OCI-LY7 (cell line): Measurements from ENCODE around the gene GATAD2B.

Source experiments
- EZH2phosphoT487 ChIP-seq: fragments of 200-600 bp; sonication (generic); IDR thresholded peaks from 2 replicates; pipeline ENCODE4 v1.6.1; 2018; ENCODE audit warnings: low read depth, borderline replicate concordance, mild to moderate bottlenecking, mixed run types, antibody characterized with exemption, low read length, moderate library complexity, mixed read lengths
- TF ChIP-seq, protein P1 (sequence below): fragments of 200-600 bp; sonication (generic); conservative IDR thresholded peaks from 2 replicates; pipeline ENCODE4 v1.5.1; 2014; ENCODE audit warnings: mild to moderate bottlenecking, antibody characterized with exemption, low read length, moderate library complexity, mixed read lengths

DNA sequence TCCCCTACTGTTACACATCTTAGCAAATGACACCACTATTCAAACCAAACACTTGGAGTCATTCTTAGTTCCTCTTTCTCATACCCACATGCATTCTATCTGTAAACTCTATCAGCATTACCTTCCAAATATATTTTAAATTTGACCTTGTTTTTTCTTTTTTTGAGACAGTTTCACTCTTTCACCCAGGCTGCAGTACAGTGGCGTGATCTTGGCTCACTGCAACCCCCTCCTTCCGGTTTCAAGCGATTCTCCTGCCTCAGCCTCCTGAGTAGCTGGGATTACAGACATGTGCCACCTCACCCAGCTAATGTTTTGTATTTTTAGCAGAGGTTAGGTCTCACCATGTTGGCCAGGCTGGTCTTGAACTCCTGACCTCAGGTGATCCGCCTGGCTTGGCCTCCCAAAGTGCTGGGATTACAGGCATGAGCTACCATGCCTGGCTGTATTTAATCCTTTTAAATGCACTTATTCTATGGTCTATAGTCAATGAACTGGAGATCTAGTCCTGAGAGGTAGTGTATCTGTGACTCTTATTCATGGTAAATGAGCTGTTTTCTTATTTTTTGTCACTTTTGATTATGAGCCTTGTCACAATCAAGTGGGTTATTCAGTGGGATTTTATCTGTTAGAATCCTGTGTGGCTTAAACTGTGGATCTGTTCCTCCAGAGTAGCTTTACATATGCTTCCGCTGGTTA lies 73.1 kb downstream of the GATAD2B start:
- TF ChIP-seq, protein P1, sequence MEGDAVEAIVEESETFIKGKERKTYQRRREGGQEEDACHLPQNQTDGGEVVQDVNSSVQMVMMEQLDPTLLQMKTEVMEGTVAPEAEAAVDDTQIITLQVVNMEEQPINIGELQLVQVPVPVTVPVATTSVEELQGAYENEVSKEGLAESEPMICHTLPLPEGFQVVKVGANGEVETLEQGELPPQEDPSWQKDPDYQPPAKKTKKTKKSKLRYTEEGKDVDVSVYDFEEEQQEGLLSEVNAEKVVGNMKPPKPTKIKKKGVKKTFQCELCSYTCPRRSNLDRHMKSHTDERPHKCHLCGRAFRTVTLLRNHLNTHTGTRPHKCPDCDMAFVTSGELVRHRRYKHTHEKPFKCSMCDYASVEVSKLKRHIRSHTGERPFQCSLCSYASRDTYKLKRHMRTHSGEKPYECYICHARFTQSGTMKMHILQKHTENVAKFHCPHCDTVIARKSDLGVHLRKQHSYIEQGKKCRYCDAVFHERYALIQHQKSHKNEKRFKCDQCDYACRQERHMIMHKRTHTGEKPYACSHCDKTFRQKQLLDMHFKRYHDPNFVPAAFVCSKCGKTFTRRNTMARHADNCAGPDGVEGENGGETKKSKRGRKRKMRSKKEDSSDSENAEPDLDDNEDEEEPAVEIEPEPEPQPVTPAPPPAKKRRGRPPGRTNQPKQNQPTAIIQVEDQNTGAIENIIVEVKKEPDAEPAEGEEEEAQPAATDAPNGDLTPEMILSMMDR, result no peak
- no peak for TF ChIP-seq EZH2phosphoT487
